GM12878 (cell line): ENCODE data around the gene PTK6.

Source experiments
- JUND ChIP-seq: IDR thresholded peaks from 2 replicates; pipeline ENCODE4 v1.6.1; 2012; ENCODE audit warnings: low read depth, mild to moderate bottlenecking, low read length, improper control_type of control experiment, moderate library complexity
- NR2C2 ChIP-seq: IDR thresholded peaks from 2 replicates; pipeline ENCODE4 v1.6.1; 2011; ENCODE audit warnings: borderline replicate concordance, low read depth; ENCODE audit not compliant: control insufficient read depth, insufficient read length
- SP1 ChIP-seq: IDR thresholded peaks from one replicate; pipeline ENCODE4 v1.6.1; 2011; ENCODE audit warnings: low read depth, low read length
- ZNF274 ChIP-seq: IDR thresholded peaks from one replicate; pipeline ENCODE4 v1.8.0; 2011; ENCODE audit not compliant: insufficient read length, insufficient read depth
- TF ChIP-seq, protein P1 (sequence below), 3 experiments: IDR thresholded peaks in 2 of 3; conservative IDR thresholded peaks in 1 of 3; 2 replicates each; pipeline ENCODE4 v1.5.1; 2011; ENCODE audit warnings: low read depth in 3 of 3, low read length in 3 of 3, mild to moderate bottlenecking in 3 of 3, control low read depth in 2 of 3, moderate library complexity in 2 of 3, inconsistent platforms in 1 of 3, mixed read lengths in 1 of 3; ENCODE audit not compliant: control insufficient read depth in 2 of 3, insufficient read depth in 1 of 3; ENCODE audit errors: extremely low read depth in 1 of 3

DNA sequence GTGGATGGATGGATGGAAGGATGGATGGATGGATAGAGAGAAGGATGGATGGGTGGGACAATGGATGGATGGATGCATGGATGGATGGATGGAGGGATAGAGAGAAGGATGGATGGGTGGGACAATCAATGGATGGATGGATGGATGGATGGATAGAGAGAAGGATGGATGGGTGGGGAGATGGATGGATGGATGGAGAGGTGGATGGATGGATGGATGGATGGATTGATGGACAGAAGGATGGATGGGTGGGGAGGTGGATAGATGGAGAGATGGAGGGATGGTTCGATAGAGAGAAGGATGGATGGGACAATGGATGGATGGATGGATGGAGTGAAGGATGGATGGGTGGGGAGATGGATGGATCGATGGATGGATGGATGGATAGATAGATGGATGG is 44.7 kb downstream of the PTK6 start:
- no peak for TF ChIP-seq ZNF274
- TF ChIP-seq SP1, result no peak
- TF ChIP-seq, protein P1, sequence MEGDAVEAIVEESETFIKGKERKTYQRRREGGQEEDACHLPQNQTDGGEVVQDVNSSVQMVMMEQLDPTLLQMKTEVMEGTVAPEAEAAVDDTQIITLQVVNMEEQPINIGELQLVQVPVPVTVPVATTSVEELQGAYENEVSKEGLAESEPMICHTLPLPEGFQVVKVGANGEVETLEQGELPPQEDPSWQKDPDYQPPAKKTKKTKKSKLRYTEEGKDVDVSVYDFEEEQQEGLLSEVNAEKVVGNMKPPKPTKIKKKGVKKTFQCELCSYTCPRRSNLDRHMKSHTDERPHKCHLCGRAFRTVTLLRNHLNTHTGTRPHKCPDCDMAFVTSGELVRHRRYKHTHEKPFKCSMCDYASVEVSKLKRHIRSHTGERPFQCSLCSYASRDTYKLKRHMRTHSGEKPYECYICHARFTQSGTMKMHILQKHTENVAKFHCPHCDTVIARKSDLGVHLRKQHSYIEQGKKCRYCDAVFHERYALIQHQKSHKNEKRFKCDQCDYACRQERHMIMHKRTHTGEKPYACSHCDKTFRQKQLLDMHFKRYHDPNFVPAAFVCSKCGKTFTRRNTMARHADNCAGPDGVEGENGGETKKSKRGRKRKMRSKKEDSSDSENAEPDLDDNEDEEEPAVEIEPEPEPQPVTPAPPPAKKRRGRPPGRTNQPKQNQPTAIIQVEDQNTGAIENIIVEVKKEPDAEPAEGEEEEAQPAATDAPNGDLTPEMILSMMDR (IDR thresholded peaks at IDR 0.05 in 2 of 3, conservative IDR thresholded peaks at IDR 0.05 in 1 of 3; ENCODE audit: control insufficient read depth in 2 of 3, extremely low read depth in 1 of 3, insufficient read depth in 1 of 3, low read depth in 3 of 3, low read length in 3 of 3), result no peak
- TF ChIP-seq JUND, result no peak
- no peak for TF ChIP-seq NR2C2
